SH-SY5Y (cell line): ENCODE measurements around the gene SUPT20HL2.

Experiments
- GATA2 ChIP-seq: IDR thresholded peaks from 2 replicates; pipeline ENCODE4 v1.6.1; 2011; ENCODE audit warnings: mild to moderate bottlenecking, low read depth, low read length
- GATA3 ChIP-seq: IDR thresholded peaks from 2 replicates; pipeline ENCODE4 v1.6.1; 2011; ENCODE audit warnings: low read depth, mild to moderate bottlenecking, low read length, moderate library complexity

GRCh38 chrX:24283127-24283794 is 30.6 kb downstream of the SUPT20HL2 start:
- TF ChIP-seq GATA3 (no peak), GATA2 (no peak)
